ENCODE data around the gene PCBD1. TPM values are rescaled to one million over a fixed set of nuclear protein-coding genes. Genes with fewer than 3 reads are reported as not detected.

The PCBD1 gene
- polyA plus RNA-seq (2012; ENCODE audit: missing spikeins), result 48.9 TPM

DNA sequence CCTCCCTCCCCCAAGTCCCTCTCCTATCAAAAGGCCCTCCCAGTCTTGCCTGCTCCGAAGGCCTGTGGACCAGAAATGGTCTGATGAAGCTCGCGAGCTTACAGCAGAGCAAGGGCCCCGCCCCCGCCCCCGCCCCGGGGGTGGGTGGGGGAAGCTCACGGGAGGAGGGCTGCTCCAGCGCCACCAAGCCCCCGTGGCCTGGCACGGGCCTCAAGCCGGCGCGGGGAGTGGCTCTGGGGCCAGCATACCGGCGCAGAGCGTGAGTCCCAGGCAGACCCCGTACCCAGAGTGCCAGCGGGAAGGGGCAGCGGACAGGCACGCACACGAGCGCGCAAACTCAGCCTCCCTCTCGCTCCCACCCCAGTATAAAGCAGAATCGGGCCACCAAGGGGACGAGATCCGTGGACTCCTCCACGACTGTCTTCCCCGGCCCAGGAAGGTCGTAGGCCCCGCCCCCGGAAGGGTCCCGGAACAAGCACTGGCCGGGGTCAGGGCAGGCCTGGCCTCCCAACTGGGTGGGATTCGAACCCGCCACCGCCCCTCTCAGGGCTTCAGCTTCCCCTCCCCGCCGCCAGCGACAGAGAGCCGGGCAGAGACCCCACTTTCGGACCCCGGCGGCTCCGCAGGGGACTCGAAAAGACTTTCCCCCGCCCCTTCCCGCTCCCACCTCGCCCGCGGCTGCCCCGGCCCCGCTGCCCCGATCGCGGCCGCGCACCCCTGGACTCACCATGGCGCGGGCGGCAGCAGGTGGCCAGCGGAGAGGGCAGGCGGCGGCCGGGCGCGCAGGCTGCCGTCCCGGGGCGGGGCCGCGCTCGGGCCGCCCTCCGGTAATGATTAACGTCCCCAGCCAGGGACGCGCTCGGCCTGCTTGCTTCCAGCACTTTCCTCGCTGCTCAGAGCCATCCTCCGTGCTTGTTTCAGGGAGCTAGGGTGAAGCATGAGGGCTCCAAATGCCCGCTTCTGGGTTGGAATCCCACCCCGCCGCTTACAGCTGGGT, at the start of gene PCBD1:
Gene PCBD1 (minus strand): TSS at position 762 of the 997 bp plus-strand sequence. CDS start 32 bp downstream, at position 730.
- peak; percentile 12; the same call in 1 of the 2 replicates for TF ChIP-seq TAF1 (IDR thresholded peaks at IDR 0.05; ENCODE audit: borderline replicate concordance, low read depth, low read length)
- TF ChIP-seq POLR2A (IDR thresholded peaks at IDR 0.05; ENCODE audit: low read depth, low read length), result peak; percentile 39
- TF ChIP-seq POLR2AphosphoS5 (IDR thresholded peaks at IDR 0.05; ENCODE audit: low read depth, low read length), result no peak
- FAIRE-seq, result peak; percentile 86
- peak; percentile 72 for DNase-seq (ENCODE audit: insufficient read length)

GRCh38 chr10:70937661-70938060, 49.3 kb upstream of the PCBD1 start:
- no peak for TF ChIP-seq POLR2A (IDR thresholded peaks at IDR 0.05; ENCODE audit: low read depth, low read length)
- TF ChIP-seq POLR2AphosphoS5 (IDR thresholded peaks at IDR 0.05; ENCODE audit: low read depth, low read length), result no peak
- TF ChIP-seq TAF1 (IDR thresholded peaks at IDR 0.05; ENCODE audit: borderline replicate concordance, low read depth, low read length), result no peak
- FAIRE-seq (no peak), DNase-seq (ENCODE audit: insufficient read length) (no peak)

GRCh38 chr10:70936111-70936510, 47.7 kb upstream of the PCBD1 start:
- DNase-seq (ENCODE audit: insufficient read length), result no peak
- no peak for FAIRE-seq
- TF ChIP-seq POLR2AphosphoS5 (IDR thresholded peaks at IDR 0.05; ENCODE audit: low read depth, low read length) (no peak), POLR2A (IDR thresholded peaks at IDR 0.05; ENCODE audit: low read depth, low read length) (no peak), TAF1 (IDR thresholded peaks at IDR 0.05; ENCODE audit: borderline replicate concordance, low read depth, low read length) (no peak)

DNA sequence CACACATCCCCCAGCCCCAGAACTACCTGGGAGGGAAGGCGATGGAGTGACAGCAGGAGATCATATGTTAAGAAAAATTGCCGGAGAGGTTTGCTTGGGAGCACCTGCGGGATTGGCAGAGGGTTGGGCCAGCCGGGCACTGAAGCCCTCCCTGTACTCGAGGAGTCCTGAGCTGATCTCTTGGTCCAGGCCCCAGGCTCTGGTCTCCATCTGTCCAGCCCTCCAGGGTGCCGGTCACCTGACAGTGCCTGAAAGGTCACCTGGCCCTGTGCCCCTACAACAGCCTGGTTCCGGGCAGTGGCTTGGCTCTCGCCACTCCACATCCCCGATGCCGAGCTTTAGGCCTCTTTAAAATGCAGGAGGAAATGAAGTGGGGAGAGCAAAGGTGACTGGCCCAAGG, 47.3 kb upstream of the PCBD1 start:
- DNase-seq (ENCODE audit: insufficient read length), result no peak
- TF ChIP-seq TAF1 (IDR thresholded peaks at IDR 0.05; ENCODE audit: borderline replicate concordance, low read depth, low read length) (no peak), POLR2AphosphoS5 (IDR thresholded peaks at IDR 0.05; ENCODE audit: low read depth, low read length) (no peak), POLR2A (IDR thresholded peaks at IDR 0.05; ENCODE audit: low read depth, low read length) (no peak)

DNA sequence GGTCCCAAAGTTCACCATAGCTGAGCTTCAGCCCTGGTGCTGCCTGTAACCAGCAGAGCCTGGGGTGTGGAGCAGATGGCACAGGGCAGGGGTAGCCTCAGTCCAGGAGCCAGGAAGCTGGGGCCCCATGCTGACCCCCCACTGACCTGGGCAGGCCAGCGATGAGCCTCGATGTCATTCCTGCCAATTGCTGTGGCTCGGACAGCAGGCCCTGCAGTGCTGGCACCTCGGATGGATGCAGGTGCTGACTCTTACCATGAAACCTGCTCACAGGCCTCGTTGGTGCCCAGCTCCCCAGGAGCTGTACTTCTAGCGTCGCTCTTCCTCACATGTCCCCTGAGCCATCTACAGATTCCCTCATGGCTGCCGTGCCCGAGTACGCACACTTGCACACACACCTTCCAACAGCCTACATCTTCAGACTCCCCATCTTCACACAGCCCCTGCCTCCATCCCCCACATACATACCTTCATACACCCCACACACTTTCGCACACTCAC, 46.8 kb upstream of the PCBD1 start:
- FAIRE-seq, result no peak
- TF ChIP-seq POLR2A (IDR thresholded peaks at IDR 0.05; ENCODE audit: low read depth, low read length) (no peak), TAF1 (IDR thresholded peaks at IDR 0.05; ENCODE audit: borderline replicate concordance, low read depth, low read length) (no peak), POLR2AphosphoS5 (IDR thresholded peaks at IDR 0.05; ENCODE audit: low read depth, low read length) (no peak)
- DNase-seq (ENCODE audit: insufficient read length), result no peak

More for the DNA sequence above, 47.3 kb upstream of the PCBD1 start:
- FAIRE-seq, result no peak

- no peak for TF ChIP-seq POLR2A (IDR thresholded peaks at IDR 0.05; ENCODE audit: low read depth, low read length)
- TF ChIP-seq POLR2AphosphoS5 (IDR thresholded peaks at IDR 0.05; ENCODE audit: low read depth, low read length), result no peak
- TF ChIP-seq TAF1 (IDR thresholded peaks at IDR 0.05; ENCODE audit: borderline replicate concordance, low read depth, low read length), result no peak
- DNase-seq (ENCODE audit: insufficient read length) (no peak), FAIRE-seq (no peak)
These were observed 46.3 kb upstream of the PCBD1 start for GRCh38 chr10:70934701-70935100.

GRCh38 chr10:70932392-70933196, 44.2 kb upstream of the PCBD1 start:
- no peak for DNase-seq (ENCODE audit: insufficient read length)
- no peak for FAIRE-seq

DNA sequence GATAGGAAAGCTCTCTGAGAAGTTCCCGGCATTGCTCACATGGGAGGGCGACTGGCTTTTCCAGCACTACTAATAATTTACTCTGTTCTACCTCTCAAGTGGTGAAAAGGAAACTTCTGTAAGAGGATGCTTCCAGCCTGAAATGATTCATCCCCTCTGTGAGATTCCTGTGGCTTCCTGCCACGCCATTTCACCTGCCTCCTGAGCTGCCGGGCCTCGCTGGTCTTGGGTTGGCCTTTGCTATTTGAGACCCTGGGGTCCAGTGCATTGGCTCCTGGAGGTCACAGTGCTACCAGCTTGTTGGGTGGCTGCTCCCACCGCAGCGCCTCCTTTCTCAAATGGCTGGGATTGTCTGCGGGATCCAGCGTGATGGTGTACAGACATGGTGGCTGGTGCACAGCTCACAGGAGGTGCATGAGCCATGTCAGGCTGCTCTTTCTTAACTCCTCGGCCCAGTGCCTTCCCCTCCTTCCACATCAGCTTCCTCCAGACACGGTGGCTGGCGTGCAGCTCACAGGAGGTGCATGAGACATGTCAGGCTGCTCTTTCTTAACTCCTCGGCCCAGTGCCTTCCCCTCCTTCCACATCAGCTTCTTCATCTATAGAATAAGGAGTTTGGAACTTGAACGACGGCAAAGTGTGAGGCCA, 42.9 kb upstream of the PCBD1 start:
- DNase-seq (ENCODE audit: insufficient read length) (no peak), FAIRE-seq (no peak)
- no peak for TF ChIP-seq TAF1 (IDR thresholded peaks at IDR 0.05; ENCODE audit: borderline replicate concordance, low read depth, low read length)
- no peak for TF ChIP-seq POLR2AphosphoS5 (IDR thresholded peaks at IDR 0.05; ENCODE audit: low read depth, low read length)
- TF ChIP-seq POLR2A (IDR thresholded peaks at IDR 0.05; ENCODE audit: low read depth, low read length), result no peak

More at GRCh38 chr10:70932392-70933196, 44.2 kb upstream of the PCBD1 start:
- no peak for TF ChIP-seq POLR2AphosphoS5 (IDR thresholded peaks at IDR 0.05; ENCODE audit: low read depth, low read length)
- no peak for TF ChIP-seq POLR2A (IDR thresholded peaks at IDR 0.05; ENCODE audit: low read depth, low read length)
- no peak for TF ChIP-seq TAF1 (IDR thresholded peaks at IDR 0.05; ENCODE audit: borderline replicate concordance, low read depth, low read length)

GRCh38 chr10:70930263-70931000, 42.1 kb upstream of the PCBD1 start:
- FAIRE-seq (no peak), DNase-seq (ENCODE audit: insufficient read length) (no peak)
- no peak for TF ChIP-seq POLR2AphosphoS5 (IDR thresholded peaks at IDR 0.05; ENCODE audit: low read depth, low read length)
- TF ChIP-seq TAF1 (IDR thresholded peaks at IDR 0.05; ENCODE audit: borderline replicate concordance, low read depth, low read length), result no peak
- TF ChIP-seq POLR2A (IDR thresholded peaks at IDR 0.05; ENCODE audit: low read depth, low read length), result no peak

DNA sequence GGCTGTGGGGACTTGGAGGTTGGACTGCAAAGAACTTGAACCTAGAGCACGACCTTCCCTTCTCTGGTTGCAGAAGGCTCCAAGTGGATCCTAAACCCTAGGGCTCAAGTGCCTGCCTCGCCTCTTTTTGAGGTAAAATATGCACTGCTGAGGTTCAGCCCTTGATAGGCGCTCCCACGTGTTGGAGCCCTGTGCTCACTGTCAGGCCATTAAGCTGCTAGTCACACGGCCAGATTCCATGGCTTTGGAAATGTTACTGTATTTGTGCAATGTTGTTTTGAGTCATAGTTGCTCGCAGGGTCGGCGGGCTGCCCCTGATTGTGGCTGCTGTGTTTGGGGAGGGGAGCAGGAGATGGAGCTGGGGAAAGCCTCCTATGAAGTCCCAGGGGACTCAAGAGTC, 39.8 kb upstream of the PCBD1 start:
- DNase-seq (ENCODE audit: insufficient read length) (no peak), FAIRE-seq (no peak)
- TF ChIP-seq POLR2A (IDR thresholded peaks at IDR 0.05; ENCODE audit: low read depth, low read length) (no peak), TAF1 (IDR thresholded peaks at IDR 0.05; ENCODE audit: borderline replicate concordance, low read depth, low read length) (no peak), POLR2AphosphoS5 (IDR thresholded peaks at IDR 0.05; ENCODE audit: low read depth, low read length) (no peak)
